ENCODE data around the gene NTRK3. TPM values are rescaled to one million over a fixed set of nuclear protein-coding genes. Genes with fewer than 3 reads are reported as not detected.
A peak's percentile ranks its signal among the peaks of the same experiment; 100 is the strongest.

NTRK3 gene
- total RNA-seq, 3 donors from 2014 or later (not counting 1 experiment from before 2014, with no cell fraction given): not detected

GRCh38 chr15:87998630-87999029 is 257.9 kb downstream of the NTRK3 start:
- H3K36me3 ChIP-seq (ENCODE audit: control insufficient read depth, insufficient read depth, low read length): no peaks in the 10 kb centered on the region
- Mint-ChIP-seq H3K4me3 (no peak overlapping the region), H3K27me3 (ENCODE audit: low read depth in 2 of 2) (no peaks in the 10 kb centered on the region), H3K9me3 (peaks cover 0 to 2% of the 10 kb centered on the region in 2 donors), H3K4me1 (no peaks in the 10 kb centered on the region), H3K27ac (no peak overlapping the region), H3K36me3 (no peaks in the 10 kb centered on the region)
- intact Hi-C loops (cut with micrococcal nuclease): no loop called here
- no peak overlapping the region for H3K27ac ChIP-seq (ENCODE audit: low read length)
- no peak overlapping the region for H3K4me3 ChIP-seq (ENCODE audit: low read length)
- TF ChIP-seq CTCF (IDR thresholded peaks at IDR 0.05): no peak
- no peaks in the 10 kb centered on the region for H3K4me1 ChIP-seq (ENCODE audit: control insufficient read depth, insufficient read depth, low read length)
- peaks cover 2% of the 10 kb centered on the region for H3K27me3 ChIP-seq (ENCODE audit: control insufficient read depth, insufficient read depth, low read length)
- DNase-seq (no peak), ATAC-seq (peak in 1 of 3 donors; percentile 21)
- H3K9me3 ChIP-seq (ENCODE audit: control insufficient read depth, insufficient read depth, low read length): no peaks in the 10 kb centered on the region

GRCh38 chr15:87986776-87987175 is 269.8 kb downstream of the NTRK3 start:
- H3K4me1 ChIP-seq (ENCODE audit: control insufficient read depth, insufficient read depth, low read length): no peaks in the 10 kb centered on the region
- intact Hi-C loops (cut with micrococcal nuclease): no loop called here
- no peaks in the 10 kb centered on the region for H3K9me3 ChIP-seq (ENCODE audit: control insufficient read depth, insufficient read depth, low read length)
- ATAC-seq: no peak
- no peak overlapping the region for H3K4me3 ChIP-seq (ENCODE audit: low read length)
- no peaks in the 10 kb centered on the region for H3K36me3 ChIP-seq (ENCODE audit: control insufficient read depth, insufficient read depth, low read length)
- H3K9me3 Mint-ChIP-seq: peaks cover 0 to 2% of the 10 kb centered on the region in 2 donors
- no peaks in the 10 kb centered on the region for H3K27me3 ChIP-seq (ENCODE audit: control insufficient read depth, insufficient read depth, low read length)
- H3K27ac ChIP-seq (ENCODE audit: low read length): no peak overlapping the region
- H3K27me3 Mint-ChIP-seq (ENCODE audit: low read depth in 2 of 2): no peaks in the 10 kb centered on the region
- no peak overlapping the region for H3K27ac Mint-ChIP-seq
- no peak for TF ChIP-seq CTCF (IDR thresholded peaks at IDR 0.05)
- no peaks in the 10 kb centered on the region for H3K36me3 Mint-ChIP-seq
- H3K4me3 Mint-ChIP-seq: no peak overlapping the region
- no peaks in the 10 kb centered on the region for H3K4me1 Mint-ChIP-seq
- DNase-seq: no peak
- 94% methylated on average over 1 of the region's 2 CpGs for WGBS (ENCODE audit: insufficient coverage)

GRCh38 chr15:87985451-87985850 is 271.1 kb downstream of the NTRK3 start:
- Histone ChIP-seq H3K4me1 (ENCODE audit: control insufficient read depth, insufficient read depth, low read length) (no peaks in the 10 kb centered on the region), H3K27me3 (ENCODE audit: control insufficient read depth, insufficient read depth, low read length) (no peaks in the 10 kb centered on the region), H3K27ac (ENCODE audit: low read length) (no peak overlapping the region), H3K9me3 (ENCODE audit: control insufficient read depth, insufficient read depth, low read length) (no peaks in the 10 kb centered on the region), H3K4me3 (ENCODE audit: low read length) (no peak overlapping the region), H3K36me3 (ENCODE audit: control insufficient read depth, insufficient read depth, low read length) (no peaks in the 10 kb centered on the region)
- DNase-seq (no peak), ATAC-seq (no peak)
- Mint-ChIP-seq H3K4me3 (no peak overlapping the region), H3K27ac (no peak overlapping the region), H3K9me3 (peaks cover 0 to 2% of the 10 kb centered on the region in 2 donors), H3K36me3 (no peaks in the 10 kb centered on the region), H3K27me3 (ENCODE audit: low read depth in 2 of 2) (no peaks in the 10 kb centered on the region), H3K4me1 (no peaks in the 10 kb centered on the region)
- TF ChIP-seq CTCF (IDR thresholded peaks at IDR 0.05): no peak
- WGBS (ENCODE audit: insufficient coverage): 75% methylated on average over 7 of the region's 7 CpGs
- intact Hi-C loops (cut with micrococcal nuclease): no loop called here

GRCh38 chr15:87981969-87982368 is 274.6 kb downstream of the NTRK3 start:
- H3K4me3 Mint-ChIP-seq: no peak overlapping the region
- no peaks in the 10 kb centered on the region for H3K36me3 ChIP-seq (ENCODE audit: control insufficient read depth, insufficient read depth, low read length)
- no peaks in the 10 kb centered on the region for H3K4me1 Mint-ChIP-seq
- H3K27me3 ChIP-seq (ENCODE audit: control insufficient read depth, insufficient read depth, low read length): no peaks in the 10 kb centered on the region
- no peak for ATAC-seq
- H3K27ac ChIP-seq (ENCODE audit: low read length): no peak overlapping the region
- H3K9me3 Mint-ChIP-seq: peaks cover 0 to 3% of the 10 kb centered on the region in 2 donors
- no peak for DNase-seq
- 90% methylated on average over 6 of the region's 6 CpGs for WGBS (ENCODE audit: insufficient coverage)
- H3K4me3 ChIP-seq (ENCODE audit: low read length): no peak overlapping the region
- TF ChIP-seq CTCF (IDR thresholded peaks at IDR 0.05): no peak
- no peak overlapping the region for H3K27ac Mint-ChIP-seq
- H3K9me3 ChIP-seq (ENCODE audit: control insufficient read depth, insufficient read depth, low read length): no peaks in the 10 kb centered on the region
- no peaks in the 10 kb centered on the region for H3K4me1 ChIP-seq (ENCODE audit: control insufficient read depth, insufficient read depth, low read length)
- intact Hi-C loops (cut with micrococcal nuclease): no loop called here
- no peaks in the 10 kb centered on the region for H3K36me3 Mint-ChIP-seq
- H3K27me3 Mint-ChIP-seq (ENCODE audit: low read depth in 2 of 2): no peaks in the 10 kb centered on the region
